ENCODE results near the gene USP13. TPM values are rescaled to one million over a fixed set of nuclear protein-coding genes. Genes with fewer than 3 reads are reported as not detected.

Gene USP13
- total and polyA plus RNA-seq, 2 of the 13 experiments (the other 11 are each of a cell fraction or from before 2014, with no cell fraction given): 15.9 to 36.7 TPM

GRCh38 chr3:179604321-179605078 is 48.3 kb upstream of the USP13 start, which contains the start of the genes MRPL47 and NDUFB5 (continued):
- TF ChIP-seq, protein P1, sequence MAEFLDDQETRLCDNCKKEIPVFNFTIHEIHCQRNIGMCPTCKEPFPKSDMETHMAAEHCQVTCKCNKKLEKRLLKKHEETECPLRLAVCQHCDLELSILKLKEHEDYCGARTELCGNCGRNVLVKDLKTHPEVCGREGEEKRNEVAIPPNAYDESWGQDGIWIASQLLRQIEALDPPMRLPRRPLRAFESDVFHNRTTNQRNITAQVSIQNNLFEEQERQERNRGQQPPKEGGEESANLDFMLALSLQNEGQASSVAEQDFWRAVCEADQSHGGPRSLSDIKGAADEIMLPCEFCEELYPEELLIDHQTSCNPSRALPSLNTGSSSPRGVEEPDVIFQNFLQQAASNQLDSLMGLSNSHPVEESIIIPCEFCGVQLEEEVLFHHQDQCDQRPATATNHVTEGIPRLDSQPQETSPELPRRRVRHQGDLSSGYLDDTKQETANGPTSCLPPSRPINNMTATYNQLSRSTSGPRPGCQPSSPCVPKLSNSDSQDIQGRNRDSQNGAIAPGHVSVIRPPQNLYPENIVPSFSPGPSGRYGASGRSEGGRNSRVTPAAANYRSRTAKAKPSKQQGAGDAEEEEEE (CRISPR knock-in tag; IDR thresholded peaks at IDR 0.05; ENCODE audit: borderline replicate concordance): no peak
- TF ChIP-seq KDM2A (CRISPR knock-in tag; IDR thresholded peaks at IDR 0.05; ENCODE audit: borderline replicate concordance, low read depth) (peak; percentile 79), FOSL2 (CRISPR knock-in tag; IDR thresholded peaks at IDR 0.05) (peak; percentile 37; the same call in 1 of the 2 replicates), ZNF572 (CRISPR knock-in tag; IDR thresholded peaks at IDR 0.05) (no peak), HNRNPK (IDR thresholded peaks at IDR 0.05; ENCODE audit: low read depth, low read length, poor library complexity, severe bottlenecking) (no peak), TEAD3 (CRISPR knock-in tag; optimal IDR thresholded peaks at IDR 0.05; ENCODE audit: borderline replicate concordance) (peak; percentile 28), WIZ (CRISPR knock-in tag; IDR thresholded peaks at IDR 0.05) (no peak), KDM5A (IDR thresholded peaks at IDR 0.05; ENCODE audit: borderline replicate concordance, low read length) (peak; percentile 98), ZNF687 (CRISPR knock-in tag; IDR thresholded peaks at IDR 0.05) (peak; percentile 79), JUN (CRISPR knock-in tag; IDR thresholded peaks at IDR 0.05) (no peak)
- TF ChIP-seq, protein P2, sequence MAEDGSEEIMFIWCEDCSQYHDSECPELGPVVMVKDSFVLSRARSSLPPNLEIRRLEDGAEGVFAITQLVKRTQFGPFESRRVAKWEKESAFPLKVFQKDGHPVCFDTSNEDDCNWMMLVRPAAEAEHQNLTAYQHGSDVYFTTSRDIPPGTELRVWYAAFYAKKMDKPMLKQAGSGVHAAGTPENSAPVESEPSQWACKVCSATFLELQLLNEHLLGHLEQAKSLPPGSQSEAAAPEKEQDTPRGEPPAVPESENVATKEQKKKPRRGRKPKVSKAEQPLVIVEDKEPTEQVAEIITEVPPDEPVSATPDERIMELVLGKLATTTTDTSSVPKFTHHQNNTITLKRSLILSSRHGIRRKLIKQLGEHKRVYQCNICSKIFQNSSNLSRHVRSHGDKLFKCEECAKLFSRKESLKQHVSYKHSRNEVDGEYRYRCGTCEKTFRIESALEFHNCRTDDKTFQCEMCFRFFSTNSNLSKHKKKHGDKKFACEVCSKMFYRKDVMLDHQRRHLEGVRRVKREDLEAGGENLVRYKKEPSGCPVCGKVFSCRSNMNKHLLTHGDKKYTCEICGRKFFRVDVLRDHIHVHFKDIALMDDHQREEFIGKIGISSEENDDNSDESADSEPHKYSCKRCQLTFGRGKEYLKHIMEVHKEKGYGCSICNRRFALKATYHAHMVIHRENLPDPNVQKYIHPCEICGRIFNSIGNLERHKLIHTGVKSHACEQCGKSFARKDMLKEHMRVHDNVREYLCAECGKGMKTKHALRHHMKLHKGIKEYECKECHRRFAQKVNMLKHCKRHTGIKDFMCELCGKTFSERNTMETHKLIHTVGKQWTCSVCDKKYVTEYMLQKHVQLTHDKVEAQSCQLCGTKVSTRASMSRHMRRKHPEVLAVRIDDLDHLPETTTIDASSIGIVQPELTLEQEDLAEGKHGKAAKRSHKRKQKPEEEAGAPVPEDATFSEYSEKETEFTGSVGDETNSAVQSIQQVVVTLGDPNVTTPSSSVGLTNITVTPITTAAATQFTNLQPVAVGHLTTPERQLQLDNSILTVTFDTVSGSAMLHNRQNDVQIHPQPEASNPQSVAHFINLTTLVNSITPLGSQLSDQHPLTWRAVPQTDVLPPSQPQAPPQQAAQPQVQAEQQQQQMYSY (CRISPR knock-in tag; IDR thresholded peaks at IDR 0.05): no peak
- TF ChIP-seq, protein P3, sequence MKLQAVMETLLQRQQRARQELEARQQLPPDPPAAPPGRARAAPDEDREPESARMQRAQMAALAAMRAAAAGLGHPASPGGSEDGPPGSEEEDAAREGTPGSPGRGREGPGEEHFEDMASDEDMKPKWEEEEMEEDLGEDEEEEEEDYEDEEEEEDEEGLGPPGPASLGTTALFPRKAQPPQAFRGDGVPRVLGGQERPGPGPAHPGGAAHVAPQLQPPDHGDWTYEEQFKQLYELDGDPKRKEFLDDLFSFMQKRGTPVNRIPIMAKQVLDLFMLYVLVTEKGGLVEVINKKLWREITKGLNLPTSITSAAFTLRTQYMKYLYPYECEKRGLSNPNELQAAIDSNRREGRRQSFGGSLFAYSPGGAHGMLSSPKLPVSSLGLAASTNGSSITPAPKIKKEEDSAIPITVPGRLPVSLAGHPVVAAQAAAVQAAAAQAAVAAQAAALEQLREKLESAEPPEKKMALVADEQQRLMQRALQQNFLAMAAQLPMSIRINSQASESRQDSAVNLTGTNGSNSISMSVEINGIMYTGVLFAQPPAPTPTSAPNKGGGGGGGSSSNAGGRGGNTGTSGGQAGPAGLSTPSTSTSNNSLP (IDR thresholded peaks at IDR 0.05; ENCODE audit: low read depth, low read length): no peak
- TF ChIP-seq, protein P4, sequence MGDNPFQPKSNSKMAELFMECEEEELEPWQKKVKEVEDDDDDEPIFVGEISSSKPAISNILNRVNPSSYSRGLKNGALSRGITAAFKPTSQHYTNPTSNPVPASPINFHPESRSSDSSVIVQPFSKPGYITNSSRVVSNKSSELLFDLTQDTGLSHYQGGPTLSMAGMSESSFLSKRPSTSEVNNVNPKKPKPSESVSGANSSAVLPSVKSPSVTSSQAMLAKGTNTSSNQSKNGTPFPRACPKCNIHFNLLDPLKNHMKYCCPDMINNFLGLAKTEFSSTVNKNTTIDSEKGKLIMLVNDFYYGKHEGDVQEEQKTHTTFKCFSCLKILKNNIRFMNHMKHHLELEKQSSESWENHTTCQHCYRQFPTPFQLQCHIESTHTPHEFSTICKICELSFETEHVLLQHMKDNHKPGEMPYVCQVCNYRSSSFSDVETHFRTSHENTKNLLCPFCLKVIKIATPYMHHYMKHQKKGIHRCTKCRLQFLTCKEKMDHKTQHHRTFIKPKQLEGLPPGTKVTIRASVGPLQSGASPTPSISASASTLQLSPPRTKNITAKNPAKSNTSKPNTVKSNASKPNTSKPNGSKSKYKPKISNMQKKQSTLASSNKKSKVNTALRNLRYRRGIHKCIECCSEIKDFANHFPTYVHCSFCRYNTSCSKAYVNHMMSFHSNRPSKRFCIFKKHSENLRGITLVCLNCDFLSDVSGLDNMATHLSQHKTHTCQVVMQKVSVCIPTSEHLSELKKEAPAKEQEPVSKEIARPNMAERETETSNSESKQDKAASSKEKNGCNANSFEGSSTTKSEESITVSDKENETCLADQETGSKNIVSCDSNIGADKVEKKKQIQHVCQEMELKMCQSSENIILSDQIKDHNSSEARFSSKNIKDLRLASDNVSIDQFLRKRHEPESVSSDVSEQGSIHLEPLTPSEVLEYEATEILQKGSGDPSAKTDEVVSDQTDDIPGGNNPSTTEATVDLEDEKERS (CRISPR knock-in tag; IDR thresholded peaks at IDR 0.05): 0 out of 2 replicates have a peak, but pooled peaks have one; percentile 14

Data from HepG2 (cell line).